Esophagus (tissue), 2 donors: ENCODE data around the gene B4GALNT4. TPM values are rescaled to one million over a fixed set of nuclear protein-coding genes. Genes with fewer than 3 reads are reported as not detected.

Experiments
- H3K27ac ChIP-seq, 2 donors: one replicate each; pipeline ENCODE4 v1.5.1; 2013; ENCODE audit warnings: low read depth in 2 of 2, mild to moderate bottlenecking in 2 of 2, inconsistent platforms in 1 of 2, low read length in 1 of 2, moderate library complexity in 1 of 2
- H3K27me3 ChIP-seq, 2 donors: one replicate each; pipeline ENCODE4 v1.6.1; 2013; ENCODE audit warnings: low read length in 2 of 2, control low read depth in 1 of 2, mild to moderate bottlenecking in 1 of 2; ENCODE audit not compliant: insufficient read depth in 2 of 2, control insufficient read depth in 1 of 2
- H3K36me3 ChIP-seq, 2 donors: one replicate each; pipeline ENCODE4 v1.6.1; 2013; ENCODE audit warnings: low read length in 1 of 2; ENCODE audit not compliant: control insufficient read depth in 2 of 2, insufficient read depth in 2 of 2
- H3K4me1 ChIP-seq, 2 donors: one replicate each; pipeline ENCODE4 v1.6.1; 2013; ENCODE audit warnings: low read length in 1 of 2; ENCODE audit not compliant: control insufficient read depth in 2 of 2, insufficient read depth in 2 of 2
- H3K4me3 ChIP-seq, 2 donors: one replicate each; pipeline ENCODE4 v1.5.1; 2013; ENCODE audit warnings: low read length in 2 of 2, mild to moderate bottlenecking in 2 of 2, low read depth in 1 of 2, moderate library complexity in 1 of 2
- H3K9me3 ChIP-seq, 2 donors: one replicate each; pipeline ENCODE4 v1.6.1; 2013; ENCODE audit warnings: mild to moderate bottlenecking in 2 of 2, low read depth in 1 of 2, low read length in 1 of 2, moderate library complexity in 1 of 2; ENCODE audit not compliant: control insufficient read depth in 2 of 2, insufficient read depth in 1 of 2
- WGBS, 2 donors: extraction: QIAGEN DNeasy Blood & Tissue Kit; methylation state at CpG; one replicate each; pipeline ENCODE4 v1.1.7; 2013; 5-methylcytosine and 5-hydroxymethylcytosine counted together
- polyA plus RNA-seq, 2 donors: library from polyadenylated mRNA; stranded (reverse); fragments of 200-250 nt; gene quantifications; one replicate each; pipeline ENCODE4 v1.2.3, GENCODE V29; 2013
- donor health status: healthy with polysubstance abuse.
- donor health status: Bipolar disorder and iron deficiency.

The B4GALNT4 gene
- polyA plus RNA-seq, 2 donors: 5.0 to 5.2 TPM

DNA sequence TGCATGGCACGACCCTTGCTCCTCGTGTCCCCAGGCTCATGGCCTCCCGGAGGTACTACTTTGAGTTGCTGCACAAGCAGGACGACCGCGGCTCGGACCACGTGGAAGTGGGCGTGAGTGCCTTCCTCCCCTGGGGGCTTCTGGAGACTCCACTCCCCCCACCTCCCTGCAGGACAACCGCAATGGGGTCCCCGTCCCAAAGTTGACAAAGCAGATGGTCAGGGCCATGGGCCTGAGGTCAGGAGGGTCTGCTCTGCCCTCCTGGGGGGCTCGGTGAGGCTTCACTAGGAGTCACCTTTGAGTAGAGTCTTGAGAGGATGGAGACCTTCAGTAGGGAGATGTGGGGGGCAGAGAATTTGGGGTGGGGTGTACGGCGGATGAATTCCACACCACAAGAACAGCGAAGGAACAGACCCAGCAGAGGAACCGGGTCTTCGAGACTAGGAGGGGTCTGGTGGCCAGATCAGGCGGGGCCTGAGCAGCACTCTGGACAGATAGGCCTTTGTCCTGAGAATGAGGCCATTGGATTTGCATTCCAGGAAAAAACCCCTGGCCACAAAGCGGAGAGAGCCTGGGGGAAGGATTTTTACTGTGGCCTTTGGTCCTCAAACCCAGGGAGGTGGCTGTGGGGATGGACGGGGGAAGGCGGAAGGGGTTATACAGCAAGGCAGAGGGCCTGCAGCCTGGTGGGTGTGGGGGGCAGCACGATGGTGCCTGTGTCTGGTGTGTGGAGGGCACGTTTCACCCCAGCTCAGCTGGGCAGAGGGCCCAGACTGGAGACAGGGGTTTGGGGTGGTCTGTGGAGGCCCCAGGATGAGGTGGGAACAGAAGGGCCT lies 4.6 kb downstream of the B4GALNT4 start:
- H3K4me3 ChIP-seq: no peak overlapping the region
- H3K4me1 ChIP-seq: no peaks in the 10 kb centered on the region
- no peaks in the 10 kb centered on the region for H3K9me3 ChIP-seq
- H3K27ac ChIP-seq: no peak overlapping the region
- WGBS, 2 donors: 84% methylated on average over 23 of the region's 23 CpGs
- H3K27me3 ChIP-seq: peaks cover 0 to 10% of the 10 kb centered on the region in 2 donors
- H3K36me3 ChIP-seq: peaks cover 0 to 2% of the 10 kb centered on the region in 2 donors

DNA sequence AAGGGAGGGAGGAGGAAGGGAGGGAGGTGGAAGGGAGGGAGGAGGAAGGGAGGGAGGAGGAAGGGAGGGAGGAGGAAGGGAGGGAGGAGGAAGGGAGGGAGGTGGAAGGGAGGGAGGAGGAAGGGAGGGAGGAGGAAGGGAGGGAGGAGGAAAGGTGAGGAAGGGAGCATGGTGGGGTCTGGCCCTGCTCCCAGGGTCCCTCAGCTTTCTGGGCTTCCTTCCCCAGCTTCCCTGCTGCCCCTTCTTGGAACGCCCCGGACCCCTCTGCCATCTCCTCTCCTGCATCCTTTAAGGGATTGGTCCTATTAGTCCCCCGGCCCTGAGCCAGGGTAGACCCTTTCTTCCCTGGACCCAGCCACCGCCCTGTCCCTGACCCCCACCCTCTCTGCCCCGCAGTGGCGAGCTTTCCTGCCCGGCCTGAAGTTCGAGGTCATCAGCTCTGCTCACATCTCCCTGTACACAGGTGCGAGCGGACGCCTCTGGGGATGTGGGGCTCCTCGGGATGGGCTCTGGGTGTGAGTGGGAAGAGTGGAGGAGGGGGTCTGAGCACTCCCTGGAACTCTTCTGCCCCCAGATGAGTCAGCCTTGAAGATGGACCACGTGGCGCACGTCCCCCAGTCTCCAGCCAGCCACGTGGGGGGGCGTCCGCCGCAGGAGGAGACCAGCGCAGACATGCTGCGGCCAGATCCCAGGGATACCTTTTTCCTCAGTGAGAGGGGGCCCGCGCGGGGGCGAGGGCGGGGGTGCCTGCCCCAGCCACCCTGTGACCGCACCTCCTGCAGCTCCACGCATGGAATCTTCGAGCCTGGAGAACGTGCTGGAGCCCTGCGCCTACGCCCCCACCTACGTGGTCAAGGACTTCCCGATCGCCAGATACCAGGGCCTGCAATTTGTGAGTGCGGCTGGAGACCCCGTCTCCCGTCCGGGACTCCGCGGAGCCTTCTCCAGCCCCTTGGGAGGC lies 6.0 kb downstream of the B4GALNT4 start:
- H3K4me3 ChIP-seq: no peak overlapping the region
- WGBS, 2 donors: 87 to 90% methylated on average over 36 to 41 of the region's 41 CpGs
- no peaks in the 10 kb centered on the region for H3K9me3 ChIP-seq
- H3K27ac ChIP-seq: no peak overlapping the region
- H3K36me3 ChIP-seq: peaks cover 0 to 8% of the 10 kb centered on the region in 2 donors
- H3K27me3 ChIP-seq: peaks cover 0 to 8% of the 10 kb centered on the region in 2 donors
- H3K4me1 ChIP-seq: no peaks in the 10 kb centered on the region

DNA sequence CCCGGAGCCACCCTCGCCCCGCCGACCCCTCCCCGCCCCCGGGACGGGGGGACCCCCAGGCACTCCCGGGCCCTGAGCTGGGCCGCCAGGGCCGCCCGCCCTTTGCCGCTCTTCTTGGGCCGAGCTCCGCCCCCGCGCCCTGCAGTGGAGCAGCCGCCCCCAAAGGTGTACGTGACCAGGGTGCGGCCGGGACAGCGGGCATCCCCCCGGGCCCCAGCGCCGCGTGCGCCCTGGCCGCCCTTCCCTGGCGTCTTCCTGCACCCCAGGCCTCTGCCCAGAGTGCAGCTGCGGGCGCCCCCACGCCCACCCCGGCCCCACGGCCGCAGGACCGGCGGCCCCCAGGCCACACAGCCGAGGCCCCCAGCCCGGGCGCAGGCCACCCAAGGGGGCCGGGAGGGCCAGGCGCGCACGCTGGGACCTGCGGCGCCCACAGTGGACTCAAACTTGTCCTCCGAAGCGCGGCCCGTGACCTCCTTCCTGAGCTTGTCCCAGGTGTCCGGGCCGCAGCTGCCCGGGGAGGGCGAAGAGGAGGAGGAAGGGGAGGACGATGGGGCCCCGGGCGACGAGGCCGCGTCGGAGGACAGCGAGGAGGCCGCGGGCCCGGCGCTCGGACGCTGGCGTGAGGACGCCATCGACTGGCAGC lies 7.4 kb downstream of the B4GALNT4 start:
- H3K27me3 ChIP-seq: no peaks in the 10 kb centered on the region
- no peak overlapping the region for H3K4me3 ChIP-seq
- H3K36me3 ChIP-seq: peaks cover 0 to 8% of the 10 kb centered on the region in 2 donors
- no peaks in the 10 kb centered on the region for H3K9me3 ChIP-seq
- H3K4me1 ChIP-seq: no peaks in the 10 kb centered on the region
- WGBS, 2 donors: 93% methylated on average over 58 to 70 of the region's 70 CpGs
- no peak overlapping the region for H3K27ac ChIP-seq

DNA sequence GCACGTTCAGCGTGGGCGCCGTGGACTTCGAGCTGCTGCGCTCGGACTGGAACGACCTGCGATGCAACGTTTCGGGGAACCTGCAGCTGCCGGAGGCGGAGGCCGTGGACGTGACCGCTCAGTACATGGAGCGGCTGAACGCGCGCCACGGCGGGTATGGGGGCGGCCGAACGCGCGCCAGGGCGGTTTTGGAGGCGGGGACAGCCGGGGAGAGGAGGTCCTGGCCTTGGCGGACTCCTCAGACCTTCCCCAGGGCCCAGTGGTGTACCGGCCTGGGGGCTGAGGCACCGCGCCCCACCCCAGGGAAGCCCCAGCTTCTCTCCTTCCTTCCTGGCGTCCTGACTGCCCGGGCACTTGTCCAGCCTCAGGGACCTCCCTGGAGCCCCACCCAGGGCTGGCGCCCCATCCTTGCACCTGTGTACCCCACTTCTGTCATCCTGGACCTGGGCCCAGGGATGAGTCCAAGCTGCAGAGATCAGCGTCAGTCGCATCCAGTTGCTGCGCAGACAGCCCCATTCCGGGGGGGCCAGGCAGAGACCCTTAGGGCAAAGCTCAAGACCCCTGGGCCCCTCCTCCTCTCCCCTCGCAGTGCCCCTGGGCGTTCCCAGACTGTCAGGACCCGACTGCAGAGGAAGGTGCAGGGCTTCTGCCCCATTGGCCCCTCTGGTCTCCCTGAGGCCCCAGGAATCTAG lies 8.0 kb downstream of the B4GALNT4 start:
- peaks cover 0 to 11% of the 10 kb centered on the region in 2 donors for H3K36me3 ChIP-seq
- no peaks in the 10 kb centered on the region for H3K9me3 ChIP-seq
- H3K27me3 ChIP-seq: no peaks in the 10 kb centered on the region
- no peaks in the 10 kb centered on the region for H3K4me1 ChIP-seq
- H3K27ac ChIP-seq: no peak overlapping the region
- no peak overlapping the region for H3K4me3 ChIP-seq
- 83 to 87% methylated on average over 36 to 44 of the region's 44 CpGs for WGBS, 2 donors

DNA sequence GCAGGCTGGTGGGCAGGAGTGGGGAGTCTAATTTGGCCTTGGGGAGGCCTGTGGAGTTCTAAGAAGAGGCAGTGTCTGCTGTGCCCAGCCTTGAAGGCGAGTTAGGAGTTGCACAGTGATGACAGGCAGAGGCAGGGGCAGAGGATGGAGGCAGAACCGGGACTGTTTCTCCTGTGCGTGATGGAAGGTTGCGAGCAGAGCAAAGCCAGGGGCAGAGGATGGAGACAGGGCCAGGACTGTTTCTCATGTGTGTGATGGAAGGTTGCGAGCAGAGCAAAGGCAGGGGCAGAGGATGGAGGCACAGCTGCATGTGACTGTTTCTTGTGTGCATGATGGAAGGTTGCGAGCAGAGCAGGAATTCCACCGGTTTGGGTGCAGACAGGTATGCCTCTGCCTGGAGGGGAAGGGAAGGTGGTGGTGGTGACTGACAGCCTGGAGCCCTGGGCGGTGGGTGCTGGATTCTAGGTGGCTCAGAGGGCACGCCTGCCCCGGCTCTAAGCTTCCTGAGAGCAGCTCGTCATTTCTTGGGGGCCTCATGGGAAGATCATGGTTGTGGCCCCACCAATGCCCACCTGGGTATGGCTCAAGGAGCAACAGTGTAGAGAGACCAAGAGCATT lies 8.7 kb downstream of the B4GALNT4 start:
- peaks cover 0 to 13% of the 10 kb centered on the region in 2 donors for H3K36me3 ChIP-seq
- H3K27ac ChIP-seq: no peak overlapping the region
- H3K9me3 ChIP-seq: no peaks in the 10 kb centered on the region
- no peak overlapping the region for H3K4me3 ChIP-seq
- WGBS, 2 donors: 73 to 78% methylated on average over 11 of the region's 11 CpGs
- H3K27me3 ChIP-seq: no peaks in the 10 kb centered on the region
- H3K4me1 ChIP-seq: no peaks in the 10 kb centered on the region

DNA sequence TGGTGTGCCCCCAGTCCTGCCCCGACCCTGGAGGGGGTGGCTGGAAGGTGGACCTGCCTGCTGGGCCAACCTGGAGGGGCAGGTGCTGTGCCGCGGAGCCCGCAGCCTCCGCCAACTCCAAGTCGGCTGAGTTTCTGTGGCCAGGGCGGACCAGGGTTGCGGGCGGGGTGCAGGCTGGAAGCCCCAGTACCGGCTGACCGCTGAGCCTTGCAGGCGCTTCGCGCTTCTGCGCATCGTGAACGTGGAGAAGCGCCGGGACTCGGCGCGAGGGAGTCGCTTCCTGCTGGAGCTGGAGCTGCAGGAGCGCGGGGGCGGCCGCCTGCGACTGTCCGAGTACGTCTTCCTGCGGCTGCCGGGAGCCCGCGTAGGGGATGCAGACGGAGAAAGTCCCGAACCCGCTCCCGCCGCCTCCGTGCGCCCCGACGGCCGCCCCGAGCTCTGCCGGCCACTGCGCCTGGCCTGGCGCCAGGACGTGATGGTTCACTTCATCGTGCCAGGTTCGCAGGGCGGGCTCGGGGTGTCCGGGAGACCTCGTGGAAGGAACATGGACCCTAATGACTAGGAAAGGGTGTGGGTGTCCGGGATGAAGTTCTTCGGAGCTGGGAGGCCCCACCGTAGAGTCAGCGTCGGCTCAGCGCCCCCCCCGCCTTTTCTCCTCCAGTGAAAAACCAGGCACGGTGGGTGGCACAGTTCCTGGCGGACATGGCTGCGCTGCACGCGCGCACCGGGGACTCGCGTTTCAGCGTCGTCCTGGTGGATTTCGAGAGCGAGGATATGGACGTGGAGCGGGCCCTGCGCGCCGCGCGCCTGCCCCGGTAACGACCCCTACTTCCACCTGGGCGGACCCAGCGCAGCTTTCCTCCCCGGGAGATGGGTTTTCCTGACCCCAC lies 10.2 kb downstream of the B4GALNT4 start:
- no peaks in the 10 kb centered on the region for H3K27me3 ChIP-seq
- no peak overlapping the region for H3K4me3 ChIP-seq
- H3K4me1 ChIP-seq: no peaks in the 10 kb centered on the region
- H3K27ac ChIP-seq: no peak overlapping the region
- no peaks in the 10 kb centered on the region for H3K9me3 ChIP-seq
- H3K36me3 ChIP-seq: peaks cover 0 to 13% of the 10 kb centered on the region in 2 donors
- WGBS, 2 donors: 88 to 93% methylated on average over 87 of the region's 87 CpGs

DNA sequence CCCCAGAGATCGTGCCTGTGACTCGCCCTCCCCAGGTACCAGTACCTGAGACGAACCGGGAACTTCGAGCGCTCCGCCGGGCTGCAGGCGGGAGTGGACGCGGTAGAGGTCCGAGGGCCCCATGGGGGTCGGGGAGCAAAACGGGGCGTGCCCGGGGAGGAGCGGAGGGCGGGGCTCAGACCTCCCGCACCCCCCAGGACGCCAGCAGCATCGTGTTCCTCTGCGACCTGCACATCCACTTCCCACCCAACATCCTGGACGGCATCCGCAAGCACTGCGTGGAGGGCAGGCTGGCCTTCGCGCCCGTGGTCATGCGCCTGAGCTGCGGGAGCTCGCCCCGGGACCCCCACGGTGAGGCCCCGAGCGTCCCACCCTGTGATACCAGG lies 10.8 kb downstream of the B4GALNT4 start:
- no peak overlapping the region for H3K4me3 ChIP-seq
- no peaks in the 10 kb centered on the region for H3K27me3 ChIP-seq
- 92 to 95% methylated on average over 35 of the region's 35 CpGs for WGBS, 2 donors
- H3K27ac ChIP-seq: no peak overlapping the region
- H3K9me3 ChIP-seq: no peaks in the 10 kb centered on the region
- no peaks in the 10 kb centered on the region for H3K4me1 ChIP-seq
- peaks cover 0 to 13% of the 10 kb centered on the region in 2 donors for H3K36me3 ChIP-seq

DNA sequence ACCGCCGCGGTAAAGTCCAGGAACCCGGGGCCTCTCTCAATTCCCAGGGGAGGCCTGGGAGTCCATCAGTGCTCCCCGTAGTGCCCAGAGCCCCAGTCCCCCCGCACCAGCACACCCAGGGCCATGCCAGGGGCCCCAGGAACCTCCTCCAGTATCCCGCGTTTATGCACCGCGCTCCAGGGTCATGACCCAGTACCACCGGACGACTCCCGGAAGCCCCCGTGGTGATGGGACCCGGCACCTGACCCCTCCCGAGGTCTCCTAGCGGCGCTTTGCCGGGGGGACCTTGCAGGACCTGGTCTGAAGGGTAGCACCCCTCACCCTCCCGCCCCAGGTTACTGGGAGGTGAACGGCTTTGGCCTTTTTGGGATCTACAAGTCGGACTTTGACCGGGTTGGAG lies 11.2 kb downstream of the B4GALNT4 start:
- 91 to 93% methylated on average over 21 to 23 of the region's 23 CpGs for WGBS, 2 donors
- H3K4me1 ChIP-seq: no peaks in the 10 kb centered on the region

More for the DNA sequence above, 11.2 kb downstream of the B4GALNT4 start:
- peaks cover 0 to 13% of the 10 kb centered on the region in 2 donors for H3K36me3 ChIP-seq
- H3K27ac ChIP-seq: no peak overlapping the region
- no peaks in the 10 kb centered on the region for H3K9me3 ChIP-seq
- H3K27me3 ChIP-seq: no peaks in the 10 kb centered on the region
- H3K4me3 ChIP-seq: no peak overlapping the region
